Measurements from ENCODE around the gene IL1RAPL2. TPM values are rescaled to one million over a fixed set of nuclear protein-coding genes. Genes with fewer than 3 reads are reported as not detected.

IL1RAPL2 gene
- polyA plus RNA-seq, 2 of the 4 experiments (the other 2 are of a cell fraction) = not detected

DNA sequence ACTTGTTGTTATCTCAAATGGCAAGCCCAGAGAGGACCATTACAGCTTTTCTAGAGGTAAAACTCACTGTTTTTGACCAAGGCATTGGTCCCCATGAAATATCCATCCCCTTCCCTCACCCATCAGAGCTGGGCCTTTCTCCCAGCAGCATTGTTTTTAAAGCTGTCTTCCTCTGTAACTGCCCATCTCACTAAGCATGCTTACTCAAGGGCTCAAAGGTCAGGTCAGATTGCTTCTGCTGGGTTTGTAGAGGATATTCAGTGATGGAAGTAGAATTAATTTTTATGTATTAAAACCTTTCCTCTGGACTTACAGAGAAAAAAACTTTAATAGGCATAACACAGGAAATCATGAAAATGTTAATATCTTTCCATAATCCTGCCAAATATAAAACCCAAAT lies 643.4 kb downstream of the IL1RAPL2 start:
- H3K27ac ChIP-seq = no peak overlapping the region
- no peaks in the 10 kb centered on the region for H3K9me3 ChIP-seq
- TF ChIP-seq HOXB5 (CRISPR knock-in tag; IDR thresholded peaks at IDR 0.05) (no peak), CBX2 (IDR thresholded peaks at IDR 0.05; ENCODE audit: borderline replicate concordance, low read depth) (no peak), PHF8 (IDR thresholded peaks at IDR 0.05; ENCODE audit: borderline replicate concordance, low read depth) (no peak), GATA3 (IDR thresholded peaks at IDR 0.05; ENCODE audit: borderline replicate concordance) (no peak), KDM5A (IDR thresholded peaks at IDR 0.05) (no peak), FOSL2 (IDR thresholded peaks at IDR 0.05) (no peak), FOSL2 (CRISPR knock-in tag; IDR thresholded peaks at IDR 0.05) (no peak), EHMT2 (IDR thresholded peaks at IDR 0.05; ENCODE audit: low read depth) (no peak), ZSCAN20 (CRISPR knock-in tag; IDR thresholded peaks at IDR 0.05) (no peak)
- TF ChIP-seq, protein P1, sequence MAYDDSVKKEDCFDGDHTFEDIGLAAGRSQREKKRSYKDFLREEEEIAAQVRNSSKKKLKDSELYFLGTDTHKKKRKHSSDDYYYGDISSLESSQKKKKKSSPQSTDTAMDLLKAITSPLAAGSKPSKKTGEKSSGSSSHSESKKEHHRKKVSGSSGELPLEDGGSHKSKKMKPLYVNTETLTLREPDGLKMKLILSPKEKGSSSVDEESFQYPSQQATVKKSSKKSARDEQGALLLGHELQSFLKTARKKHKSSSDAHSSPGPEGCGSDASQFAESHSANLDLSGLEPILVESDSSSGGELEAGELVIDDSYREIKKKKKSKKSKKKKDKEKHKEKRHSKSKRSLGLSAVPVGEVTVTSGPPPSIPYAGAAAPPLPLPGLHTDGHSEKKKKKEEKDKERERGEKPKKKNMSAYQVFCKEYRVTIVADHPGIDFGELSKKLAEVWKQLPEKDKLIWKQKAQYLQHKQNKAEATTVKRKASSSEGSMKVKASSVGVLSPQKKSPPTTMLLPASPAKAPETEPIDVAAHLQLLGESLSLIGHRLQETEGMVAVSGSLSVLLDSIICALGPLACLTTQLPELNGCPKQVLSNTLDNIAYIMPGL (CRISPR knock-in tag; IDR thresholded peaks at IDR 0.05; ENCODE audit: borderline replicate concordance) = no peak
- TF ChIP-seq, protein P2, sequence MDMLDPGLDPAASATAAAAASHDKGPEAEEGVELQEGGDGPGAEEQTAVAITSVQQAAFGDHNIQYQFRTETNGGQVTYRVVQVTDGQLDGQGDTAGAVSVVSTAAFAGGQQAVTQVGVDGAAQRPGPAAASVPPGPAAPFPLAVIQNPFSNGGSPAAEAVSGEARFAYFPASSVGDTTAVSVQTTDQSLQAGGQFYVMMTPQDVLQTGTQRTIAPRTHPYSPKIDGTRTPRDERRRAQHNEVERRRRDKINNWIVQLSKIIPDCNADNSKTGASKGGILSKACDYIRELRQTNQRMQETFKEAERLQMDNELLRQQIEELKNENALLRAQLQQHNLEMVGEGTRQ (IDR thresholded peaks at IDR 0.05) = no peak
- TF ChIP-seq, protein P3, sequence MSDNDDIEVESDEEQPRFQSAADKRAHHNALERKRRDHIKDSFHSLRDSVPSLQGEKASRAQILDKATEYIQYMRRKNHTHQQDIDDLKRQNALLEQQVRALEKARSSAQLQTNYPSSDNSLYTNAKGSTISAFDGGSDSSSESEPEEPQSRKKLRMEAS (IDR thresholded peaks at IDR 0.05) = no peak
- ATAC-seq = no peak
- FAIRE-seq = no peak
- H3K4me3 ChIP-seq = no peak overlapping the region
- H3K4me2 ChIP-seq = no peak overlapping the region
- no peak for DNase-seq (ENCODE audit: low read depth in 1 of 2, low spot score in 1 of 2)
- ChIA-PET POLR2A (no interaction called here), CTCF (interaction anchor here (1.1 kb wide), 1 partner anchor 19 kb away, joined by 3 read pairs; no protein-coding TSS in a partner anchor)
- H3K4me1 ChIP-seq = no peaks in the 10 kb centered on the region

DNA sequence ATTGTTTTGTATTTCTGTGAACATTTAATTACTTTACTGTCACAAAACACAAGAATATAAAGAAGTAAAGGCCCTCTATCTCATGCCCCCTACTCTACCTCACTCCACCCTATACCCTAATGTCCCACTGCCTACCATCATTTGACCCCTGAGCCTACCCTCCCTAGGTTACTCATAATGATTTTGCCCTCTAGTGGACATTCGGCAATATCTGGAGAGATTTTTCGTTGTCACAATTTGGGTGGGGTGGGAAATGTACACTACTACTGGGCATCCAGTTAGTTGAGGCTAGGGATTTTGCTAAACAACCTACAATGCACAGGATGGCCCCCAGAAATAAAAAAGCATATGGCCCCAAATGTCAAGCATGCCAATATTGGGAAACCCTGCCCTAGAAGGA lies 644.3 kb downstream of the IL1RAPL2 start:
- FAIRE-seq = no peak
- 0 out of 6 replicates have a peak, but pooled peaks of 1 of the 2 experiments have one; percentile 38 for ATAC-seq
- no peak overlapping the region for H3K4me3 ChIP-seq
- no peaks in the 10 kb centered on the region for H3K4me1 ChIP-seq
- 0% methylated on average over 2 of the region's 2 CpGs for WGBS (ENCODE audit: missing lambda C conversion rate)
- POLR2A ChIA-PET = no interaction called here
- TF ChIP-seq CHD2 (IDR thresholded peaks at IDR 0.05; ENCODE audit: low read length, partially characterized antibody) = no peak
- TF ChIP-seq SMC3 (IDR thresholded peaks at IDR 0.05) = no peak
- no peaks in the 10 kb centered on the region for H3K9me3 ChIP-seq
- CTCF ChIA-PET = no interaction called here
- DNase-seq (ENCODE audit: low read depth in 1 of 2, low spot score in 1 of 2) = no peak
- no peak overlapping the region for H3K4me2 ChIP-seq
- no peak overlapping the region for H3K27ac ChIP-seq

DNA sequence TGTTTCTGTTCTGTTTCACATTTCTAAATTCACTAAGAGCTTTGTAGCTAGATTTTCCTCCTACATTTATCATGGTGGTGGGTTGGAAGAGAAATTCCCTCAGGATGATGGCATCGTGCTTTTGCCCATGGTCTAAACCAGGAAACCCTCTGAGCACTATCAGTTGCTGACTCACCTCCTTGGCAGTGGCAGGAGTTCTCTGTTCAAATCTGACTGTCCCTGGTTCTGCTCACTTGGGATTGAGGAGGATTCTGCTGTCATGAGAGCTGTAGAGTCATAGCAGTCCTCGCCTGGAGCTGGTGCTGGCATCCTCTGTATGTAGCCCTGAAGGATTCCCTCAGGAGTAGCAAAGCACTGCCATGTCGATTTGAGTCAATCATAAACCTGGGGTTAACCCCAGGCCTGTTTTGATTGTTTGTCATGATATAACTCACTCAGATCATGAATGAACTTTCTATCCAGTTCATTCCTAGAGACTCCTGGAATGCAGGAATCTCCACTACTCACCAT lies 645.1 kb downstream of the IL1RAPL2 start:
- TF ChIP-seq CHD2 (IDR thresholded peaks at IDR 0.05; ENCODE audit: low read length, partially characterized antibody) (no peak), CEBPB (IDR thresholded peaks at IDR 0.05) (no peak)
- no peaks in the 10 kb centered on the region for H3K9me3 ChIP-seq
- 0% methylated on average over 3 of the region's 3 CpGs for WGBS (ENCODE audit: missing lambda C conversion rate)
- no peak overlapping the region for H3K27ac ChIP-seq
- FAIRE-seq = no peak
- no peak overlapping the region for H3K4me3 ChIP-seq
- no peak for ATAC-seq
- no peak overlapping the region for H3K4me2 ChIP-seq
- H3K4me1 ChIP-seq = no peaks in the 10 kb centered on the region
- POLR2A ChIA-PET = no interaction called here
- no peak for DNase-seq (ENCODE audit: low read depth in 1 of 2, low spot score in 1 of 2)
- CTCF ChIA-PET = interaction anchor here (2.1 kb wide), 1 partner anchor 21 kb away, joined by 5 read pairs; no protein-coding TSS in a partner anchor

DNA sequence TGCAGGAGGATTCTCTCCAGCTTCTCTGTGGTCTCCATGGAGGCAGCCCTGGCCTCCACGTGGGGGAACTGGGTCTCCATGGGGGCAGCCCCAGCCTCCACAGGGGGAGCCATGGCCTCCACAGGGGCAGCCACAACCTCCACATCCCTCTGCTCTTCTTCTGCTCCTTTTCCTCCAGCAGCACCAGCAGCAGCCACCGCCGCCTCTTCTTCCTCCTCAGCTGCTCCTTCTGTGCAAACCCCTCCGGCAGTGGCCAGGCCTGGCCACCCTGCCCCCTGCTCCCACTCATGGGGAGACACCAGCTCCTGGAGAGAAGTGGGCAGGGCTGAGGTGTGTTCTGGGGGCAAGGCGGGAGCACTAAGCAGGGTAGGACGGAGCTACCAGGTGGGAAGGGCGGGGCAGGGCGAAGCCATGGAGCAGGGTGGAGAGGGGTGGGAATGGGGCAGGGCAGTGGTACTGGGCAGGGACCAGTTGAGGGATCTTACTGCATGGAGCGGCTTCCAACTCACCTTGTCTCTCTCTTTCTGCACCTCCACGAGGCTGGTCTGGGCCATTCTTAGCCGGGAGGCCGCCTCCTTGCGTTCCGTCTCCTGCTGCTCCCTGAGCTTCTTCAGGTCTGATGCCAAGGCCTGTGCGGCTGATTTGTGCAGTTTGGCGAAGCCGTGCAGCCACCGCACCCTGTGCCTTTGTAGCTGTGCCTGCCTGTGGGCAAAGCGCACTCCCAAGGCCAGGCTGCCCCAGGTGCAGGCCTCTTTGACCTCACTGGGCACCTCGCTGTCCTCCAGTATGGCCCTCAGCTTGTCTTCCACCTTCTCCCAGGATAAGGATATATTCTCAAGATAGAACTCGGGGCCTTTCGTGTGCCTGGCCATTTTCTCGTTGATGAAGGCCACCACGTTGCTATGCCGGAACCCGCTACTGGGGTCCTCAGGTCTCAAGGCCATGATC lies 653.7 kb downstream of the IL1RAPL2 start:
- ChIA-PET CTCF (no interaction called here), POLR2A (no interaction called here)
- FAIRE-seq = no peak
- no peak for DNase-seq (ENCODE audit: low read depth in 1 of 2, low spot score in 1 of 2)
- Histone ChIP-seq H3K9me3 (no peaks in the 10 kb centered on the region), H3K4me1 (no peaks in the 10 kb centered on the region), H3K4me3 (no peak overlapping the region), H3K4me2 (no peak overlapping the region), H3K27ac (no peak overlapping the region)
- WGBS (ENCODE audit: missing lambda C conversion rate) = 44% methylated on average over 7 of the region's 26 CpGs
- no peak for ATAC-seq
- no peak for TF ChIP-seq ZSCAN20 (CRISPR knock-in tag; IDR thresholded peaks at IDR 0.05)
- no peak for TF ChIP-seq ZNF302 (CRISPR knock-in tag; IDR thresholded peaks at IDR 0.05)
- no peak for TF ChIP-seq MAZ (IDR thresholded peaks at IDR 0.05; ENCODE audit: borderline replicate concordance, low read depth, low read length)
- no peak for TF ChIP-seq POLR2A (IDR thresholded peaks at IDR 0.05; ENCODE audit: low read length)
- TF ChIP-seq ESRRA (IDR thresholded peaks at IDR 0.05; ENCODE audit: borderline replicate concordance, low read length) = no peak
- TF ChIP-seq KDM1A (IDR thresholded peaks at IDR 0.05; ENCODE audit: low read depth) = no peak
- TF ChIP-seq, protein P4, sequence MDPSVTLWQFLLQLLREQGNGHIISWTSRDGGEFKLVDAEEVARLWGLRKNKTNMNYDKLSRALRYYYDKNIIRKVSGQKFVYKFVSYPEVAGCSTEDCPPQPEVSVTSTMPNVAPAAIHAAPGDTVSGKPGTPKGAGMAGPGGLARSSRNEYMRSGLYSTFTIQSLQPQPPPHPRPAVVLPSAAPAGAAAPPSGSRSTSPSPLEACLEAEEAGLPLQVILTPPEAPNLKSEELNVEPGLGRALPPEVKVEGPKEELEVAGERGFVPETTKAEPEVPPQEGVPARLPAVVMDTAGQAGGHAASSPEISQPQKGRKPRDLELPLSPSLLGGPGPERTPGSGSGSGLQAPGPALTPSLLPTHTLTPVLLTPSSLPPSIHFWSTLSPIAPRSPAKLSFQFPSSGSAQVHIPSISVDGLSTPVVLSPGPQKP (IDR thresholded peaks at IDR 0.05; ENCODE audit: low read depth, low read length) = no peak
- TF ChIP-seq PHF8 (IDR thresholded peaks at IDR 0.05; ENCODE audit: borderline replicate concordance, low read depth) = no peak
- TF ChIP-seq, protein P5, sequence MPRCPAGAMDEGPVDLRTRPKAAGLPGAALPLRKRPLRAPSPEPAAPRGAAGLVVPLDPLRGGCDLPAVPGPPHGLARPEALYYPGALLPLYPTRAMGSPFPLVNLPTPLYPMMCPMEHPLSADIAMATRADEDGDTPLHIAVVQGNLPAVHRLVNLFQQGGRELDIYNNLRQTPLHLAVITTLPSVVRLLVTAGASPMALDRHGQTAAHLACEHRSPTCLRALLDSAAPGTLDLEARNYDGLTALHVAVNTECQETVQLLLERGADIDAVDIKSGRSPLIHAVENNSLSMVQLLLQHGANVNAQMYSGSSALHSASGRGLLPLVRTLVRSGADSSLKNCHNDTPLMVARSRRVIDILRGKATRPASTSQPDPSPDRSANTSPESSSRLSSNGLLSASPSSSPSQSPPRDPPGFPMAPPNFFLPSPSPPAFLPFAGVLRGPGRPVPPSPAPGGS (IDR thresholded peaks at IDR 0.05) = no peak
- no peak for TF ChIP-seq ZC3H11A (IDR thresholded peaks at IDR 0.05)
- TF ChIP-seq FOSL2 (IDR thresholded peaks at IDR 0.05) = no peak
- TF ChIP-seq FOSL2 (CRISPR knock-in tag; IDR thresholded peaks at IDR 0.05) = no peak
- no peak for TF ChIP-seq RCOR1 (IDR thresholded peaks at IDR 0.05; ENCODE audit: low read depth, low read length)
- no peak for TF ChIP-seq MYC (IDR thresholded peaks at IDR 0.05; ENCODE audit: borderline replicate concordance, low read length)
